ENCODE measurements around the gene NPAS3.

NPAS3 gene

GRCh38 chr14:33809396-33809981 is 870.8 kb downstream of the NPAS3 start:
- no peak for DNase-seq (ENCODE audit: low read depth in 3 of 3, low spot score in 1 of 3)

GRCh38 chr14:33810308-33810707 is 871.6 kb downstream of the NPAS3 start:
- no peak for DNase-seq (ENCODE audit: low read depth in 3 of 3, low spot score in 1 of 3)

- DNase-seq (ENCODE audit: low read depth in 3 of 3, low spot score in 1 of 3) = no peak
Observed at GRCh38 chr14:33811721-33812120, 873.0 kb downstream of the NPAS3 start.

GRCh38 chr14:33812181-33812580 is 873.5 kb downstream of the NPAS3 start:
- no peak for DNase-seq (ENCODE audit: low read depth in 3 of 3, low spot score in 1 of 3)

- DNase-seq (ENCODE audit: low read depth in 3 of 3, low spot score in 1 of 3) = no peak
Observed at GRCh38 chr14:33812601-33813000, 873.9 kb downstream of the NPAS3 start.

GRCh38 chr14:33814010-33814409 is 875.3 kb downstream of the NPAS3 start:
- DNase-seq (ENCODE audit: low read depth in 3 of 3, low spot score in 1 of 3) = no peak

- DNase-seq (ENCODE audit: low read depth in 3 of 3, low spot score in 1 of 3) = no peak
Observed at GRCh38 chr14:33833706-33834465, 895.2 kb downstream of the NPAS3 start.

- DNase-seq (ENCODE audit: low read depth in 3 of 3, low spot score in 1 of 3) = no peak
Observed at GRCh38 chr14:33834466-33835260, 896.0 kb downstream of the NPAS3 start.

- DNase-seq (ENCODE audit: low read depth in 3 of 3, low spot score in 1 of 3) = no peak
Observed at GRCh38 chr14:33835261-33835655, 896.6 kb downstream of the NPAS3 start.

GRCh38 chr14:33835677-33836076 is 897.0 kb downstream of the NPAS3 start:
- DNase-seq (ENCODE audit: low read depth in 3 of 3, low spot score in 1 of 3) = no peak

GRCh38 chr14:33836203-33836899 is 897.7 kb downstream of the NPAS3 start:
- no peak for DNase-seq (ENCODE audit: low read depth in 3 of 3, low spot score in 1 of 3)

GRCh38 chr14:33836900-33837577 is 898.4 kb downstream of the NPAS3 start:
- DNase-seq (ENCODE audit: low read depth in 3 of 3, low spot score in 1 of 3) = no peak

- no peak for DNase-seq (ENCODE audit: low read depth in 3 of 3, low spot score in 1 of 3)
Observed at GRCh38 chr14:33837943-33838683, 899.4 kb downstream of the NPAS3 start.

- DNase-seq (ENCODE audit: low read depth in 3 of 3, low spot score in 1 of 3) = peak in 2 of 3 donors; percentile 5
Observed at GRCh38 chr14:33839193-33840076, 900.8 kb downstream of the NPAS3 start.

GRCh38 chr14:33840797-33841196 is 902.1 kb downstream of the NPAS3 start:
- DNase-seq (ENCODE audit: low read depth in 3 of 3, low spot score in 1 of 3) = no peak

GRCh38 chr14:33842299-33842698 is 903.6 kb downstream of the NPAS3 start:
- DNase-seq (ENCODE audit: low read depth in 3 of 3, low spot score in 1 of 3) = no peak

GRCh38 chr14:33844118-33844517 is 905.4 kb downstream of the NPAS3 start:
- DNase-seq (ENCODE audit: low read depth in 3 of 3, low spot score in 1 of 3) = no peak

GRCh38 chr14:33846100-33846824 is 907.6 kb downstream of the NPAS3 start:
- DNase-seq (ENCODE audit: low read depth in 3 of 3, low spot score in 1 of 3) = no peak

- no peak for DNase-seq (ENCODE audit: low read depth in 3 of 3, low spot score in 1 of 3)
Observed at GRCh38 chr14:33847066-33847465, 908.4 kb downstream of the NPAS3 start.
